ENCODE results near the gene ACSM2B. TPM values are rescaled to one million over a fixed set of nuclear protein-coding genes. Genes with fewer than 3 reads are reported as not detected.
"Not testable (repeated sequence)": the region's sequence is repeated elsewhere in the genome, so short reads cannot be mapped to it uniquely, and the experiment has no call there.

The ACSM2B gene
- total and polyA plus RNA-seq, 4 experiments from 2014 or later, result not detected

DNA sequence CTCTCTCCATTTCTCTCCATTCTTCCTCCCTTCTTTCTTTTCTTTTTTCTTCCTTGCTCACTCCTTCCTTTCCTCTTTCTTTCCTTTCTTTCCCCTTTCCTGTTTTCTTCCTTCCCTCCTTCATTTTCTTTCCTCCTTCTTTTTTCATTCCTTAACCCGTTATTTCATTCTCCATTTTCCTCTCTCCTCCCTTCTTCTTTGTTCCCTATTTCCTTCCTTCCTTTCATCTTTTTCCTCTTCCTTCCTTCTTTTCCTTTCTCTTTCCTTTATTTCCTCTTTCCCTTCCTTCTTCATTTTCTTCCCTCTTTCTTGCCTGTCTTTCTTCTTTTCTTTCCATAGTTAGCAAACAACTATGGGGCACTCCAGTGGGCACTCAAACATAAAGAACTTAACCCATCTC, 16.6 kb upstream of the ACSM2B start:
- H3K4me1 ChIP-seq (ENCODE audit: insufficient read depth, low read length); H3K27ac ChIP-seq (ENCODE audit: low read depth, low read length); H3K27me3 ChIP-seq (ENCODE audit: insufficient read depth, low read length); H3K9me3 Mint-ChIP-seq; H3K4me3 Mint-ChIP-seq; H3K9me3 ChIP-seq (ENCODE audit: control insufficient read depth in 1 of 2, low read length in 2 of 2); H3K4me3 ChIP-seq (ENCODE audit: low read length in 2 of 2); H3K36me3 Mint-ChIP-seq; H3K36me3 ChIP-seq (ENCODE audit: insufficient read depth, low read length); intact Hi-C loops (cut with micrococcal nuclease); H3K4me1 Mint-ChIP-seq; DNase-seq; POLR2A ChIA-PET (ENCODE audit: partially characterized antibody); CTCF ChIA-PET (ENCODE audit: partially characterized antibody); H3K27me3 Mint-ChIP-seq; H3K27ac Mint-ChIP-seq: not testable (repeated sequence)

DNA sequence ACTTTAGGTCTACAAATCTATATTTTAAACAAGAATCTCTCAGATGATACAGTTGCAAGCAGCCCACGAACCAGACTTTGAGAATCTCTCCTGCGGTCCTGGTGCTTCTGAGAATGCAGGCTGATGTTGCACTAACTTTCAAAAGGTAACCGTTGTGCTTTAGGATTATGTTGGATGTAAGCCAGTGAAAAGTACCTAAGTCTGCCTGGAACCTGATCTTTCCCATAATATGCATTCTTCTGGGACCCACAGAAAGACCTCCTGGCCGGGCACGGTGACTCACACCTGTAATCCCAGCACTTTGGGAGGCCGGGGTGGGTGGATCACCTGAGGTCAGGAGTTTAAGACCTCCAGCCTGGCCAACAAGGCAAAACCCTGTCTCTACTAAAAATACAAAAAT, 13.3 kb upstream of the ACSM2B start:
- H3K27ac ChIP-seq (ENCODE audit: low read depth, low read length); H3K27ac Mint-ChIP-seq; H3K27me3 Mint-ChIP-seq; H3K27me3 ChIP-seq (ENCODE audit: insufficient read depth, low read length); H3K4me1 Mint-ChIP-seq; intact Hi-C loops (cut with micrococcal nuclease); POLR2A ChIA-PET (ENCODE audit: partially characterized antibody); H3K36me3 ChIP-seq (ENCODE audit: insufficient read depth, low read length); H3K4me3 ChIP-seq (ENCODE audit: low read length in 2 of 2); H3K4me1 ChIP-seq (ENCODE audit: insufficient read depth, low read length); DNase-seq; H3K36me3 Mint-ChIP-seq; H3K9me3 Mint-ChIP-seq; CTCF ChIA-PET (ENCODE audit: partially characterized antibody); H3K4me3 Mint-ChIP-seq; H3K9me3 ChIP-seq (ENCODE audit: control insufficient read depth in 1 of 2, low read length in 2 of 2): not testable (repeated sequence)

DNA sequence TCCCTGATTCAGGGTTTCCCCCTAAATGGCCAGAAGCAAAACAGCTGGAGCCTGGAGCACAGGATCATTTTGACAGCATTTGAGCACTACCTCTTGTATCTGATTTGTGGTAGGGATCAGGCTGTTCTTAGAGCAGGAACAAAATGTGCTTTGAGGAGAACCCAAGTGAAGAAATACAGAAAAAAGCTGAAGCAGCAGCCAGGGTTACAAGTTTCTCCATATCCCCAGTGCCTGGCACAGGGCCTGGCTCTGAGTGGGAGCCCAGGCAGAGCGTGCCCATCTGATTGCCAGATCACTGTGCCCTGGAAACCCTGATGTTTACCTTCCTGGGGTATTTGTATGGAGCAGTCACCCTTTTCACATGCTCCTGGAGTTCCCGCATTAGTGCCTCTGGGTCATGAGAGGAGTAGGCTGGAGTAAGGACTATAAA, 11.5 kb upstream of the ACSM2B start:
- DNase-seq; H3K4me1 Mint-ChIP-seq; CTCF ChIA-PET (ENCODE audit: partially characterized antibody); H3K36me3 ChIP-seq (ENCODE audit: insufficient read depth, low read length); POLR2A ChIA-PET (ENCODE audit: partially characterized antibody); H3K4me3 ChIP-seq (ENCODE audit: low read length in 2 of 2); H3K36me3 Mint-ChIP-seq; H3K9me3 Mint-ChIP-seq; H3K4me1 ChIP-seq (ENCODE audit: insufficient read depth, low read length); H3K4me3 Mint-ChIP-seq; H3K27me3 ChIP-seq (ENCODE audit: insufficient read depth, low read length); H3K27me3 Mint-ChIP-seq; H3K27ac ChIP-seq (ENCODE audit: low read depth, low read length); intact Hi-C loops (cut with micrococcal nuclease); H3K27ac Mint-ChIP-seq; H3K9me3 ChIP-seq (ENCODE audit: control insufficient read depth in 1 of 2, low read length in 2 of 2): not testable (repeated sequence)

DNA sequence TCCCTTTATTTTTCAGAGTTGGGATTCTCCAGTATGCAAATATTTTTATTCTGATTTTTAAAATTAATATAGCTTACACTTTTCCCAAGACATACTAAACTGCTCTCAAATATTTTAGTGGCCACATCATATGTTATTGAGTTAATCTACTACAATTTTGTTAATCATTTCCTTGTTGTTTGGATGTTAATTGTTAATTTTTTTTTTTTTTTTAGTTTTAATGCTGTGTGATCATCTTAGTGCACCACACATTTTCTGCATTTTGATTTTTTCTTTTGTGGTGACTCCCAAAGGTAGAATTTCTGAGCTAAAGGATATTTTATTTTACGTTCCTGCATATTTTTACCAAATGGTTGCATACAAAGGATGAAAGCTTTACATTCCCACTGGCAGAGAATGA, 10.5 kb upstream of the ACSM2B start:
- POLR2A ChIA-PET (ENCODE audit: partially characterized antibody); H3K27me3 Mint-ChIP-seq; H3K36me3 ChIP-seq (ENCODE audit: insufficient read depth, low read length); H3K27ac Mint-ChIP-seq; H3K4me3 ChIP-seq (ENCODE audit: low read length in 2 of 2); H3K27ac ChIP-seq (ENCODE audit: low read depth, low read length); H3K4me1 Mint-ChIP-seq; H3K9me3 ChIP-seq (ENCODE audit: control insufficient read depth in 1 of 2, low read length in 2 of 2); CTCF ChIA-PET (ENCODE audit: partially characterized antibody); DNase-seq; H3K27me3 ChIP-seq (ENCODE audit: insufficient read depth, low read length); H3K9me3 Mint-ChIP-seq; intact Hi-C loops (cut with micrococcal nuclease); H3K4me3 Mint-ChIP-seq; H3K36me3 Mint-ChIP-seq; H3K4me1 ChIP-seq (ENCODE audit: insufficient read depth, low read length): not testable (repeated sequence)

DNA sequence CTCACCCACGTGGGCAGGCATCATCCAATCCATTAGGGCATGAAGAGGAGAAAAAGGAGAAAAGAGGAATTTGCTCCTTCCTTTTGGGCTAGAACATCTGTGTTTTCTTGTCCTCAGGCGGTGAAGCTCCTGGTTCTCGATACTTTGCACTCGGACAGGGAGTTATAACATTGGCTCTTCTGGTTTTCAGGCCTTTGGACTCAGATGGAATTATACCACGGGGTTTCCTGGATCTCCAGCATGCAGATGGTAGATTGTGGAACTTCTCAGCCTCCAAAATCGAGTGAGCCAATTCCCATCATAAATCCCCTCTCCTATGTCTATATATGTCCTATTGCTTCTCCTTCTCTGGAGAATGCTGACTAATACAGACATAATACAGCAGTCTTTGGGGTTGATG, 9.9 kb upstream of the ACSM2B start:
- H3K27ac Mint-ChIP-seq; H3K27me3 ChIP-seq (ENCODE audit: insufficient read depth, low read length); DNase-seq; H3K4me1 Mint-ChIP-seq; H3K4me3 ChIP-seq (ENCODE audit: low read length in 2 of 2); H3K27ac ChIP-seq (ENCODE audit: low read depth, low read length); POLR2A ChIA-PET (ENCODE audit: partially characterized antibody); H3K9me3 Mint-ChIP-seq; H3K27me3 Mint-ChIP-seq; CTCF ChIA-PET (ENCODE audit: partially characterized antibody); H3K36me3 ChIP-seq (ENCODE audit: insufficient read depth, low read length); H3K36me3 Mint-ChIP-seq; H3K4me3 Mint-ChIP-seq; H3K4me1 ChIP-seq (ENCODE audit: insufficient read depth, low read length); H3K9me3 ChIP-seq (ENCODE audit: control insufficient read depth in 1 of 2, low read length in 2 of 2); intact Hi-C loops (cut with micrococcal nuclease): not testable (repeated sequence)

DNA sequence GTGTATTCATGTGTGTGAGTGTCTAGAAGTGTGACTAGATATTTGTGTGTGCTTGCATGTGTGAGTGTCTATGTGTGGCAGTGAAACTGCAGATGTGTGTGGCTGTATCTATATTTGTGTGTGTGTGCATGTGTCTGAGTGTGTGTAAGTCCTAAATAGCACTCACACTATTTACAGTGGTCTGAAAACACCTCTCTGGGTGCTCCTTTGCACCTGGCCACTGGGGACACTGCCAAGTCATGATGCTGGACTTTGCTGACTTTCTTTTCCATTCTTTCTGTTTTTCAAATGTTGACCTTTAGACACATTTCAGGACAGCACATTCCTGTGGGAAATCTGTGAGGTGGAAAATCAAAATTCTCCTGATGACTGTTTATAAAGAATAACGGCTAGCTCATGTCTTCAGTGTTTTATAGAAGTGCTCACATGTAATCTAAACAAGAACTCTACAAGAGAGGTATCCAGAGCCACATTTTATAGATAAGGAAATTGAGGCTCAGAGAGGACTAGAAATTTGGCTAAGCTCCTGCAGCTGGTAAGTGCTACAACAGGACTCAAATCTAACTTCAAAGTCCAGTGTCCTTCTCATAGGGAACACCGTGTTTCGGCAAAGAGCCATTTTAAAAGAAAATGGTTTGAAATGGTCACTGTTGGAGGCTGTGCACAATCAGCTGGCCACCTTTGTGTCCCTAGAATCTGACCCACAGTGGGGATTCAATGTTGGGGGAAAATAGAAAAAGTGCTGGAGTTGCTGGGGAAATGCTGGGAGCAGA, 4.5 kb upstream of the ACSM2B start:
- H3K9me3 ChIP-seq (ENCODE audit: control insufficient read depth in 1 of 2, low read length in 2 of 2); H3K36me3 ChIP-seq (ENCODE audit: insufficient read depth, low read length); H3K27ac Mint-ChIP-seq; DNase-seq; H3K9me3 Mint-ChIP-seq; H3K27me3 ChIP-seq (ENCODE audit: insufficient read depth, low read length); H3K36me3 Mint-ChIP-seq; H3K4me3 ChIP-seq (ENCODE audit: low read length in 2 of 2); H3K4me1 ChIP-seq (ENCODE audit: insufficient read depth, low read length); H3K4me3 Mint-ChIP-seq; POLR2A ChIA-PET (ENCODE audit: partially characterized antibody); H3K27me3 Mint-ChIP-seq; CTCF ChIA-PET (ENCODE audit: partially characterized antibody); intact Hi-C loops (cut with micrococcal nuclease); H3K27ac ChIP-seq (ENCODE audit: low read depth, low read length); H3K4me1 Mint-ChIP-seq: not testable (repeated sequence)

DNA sequence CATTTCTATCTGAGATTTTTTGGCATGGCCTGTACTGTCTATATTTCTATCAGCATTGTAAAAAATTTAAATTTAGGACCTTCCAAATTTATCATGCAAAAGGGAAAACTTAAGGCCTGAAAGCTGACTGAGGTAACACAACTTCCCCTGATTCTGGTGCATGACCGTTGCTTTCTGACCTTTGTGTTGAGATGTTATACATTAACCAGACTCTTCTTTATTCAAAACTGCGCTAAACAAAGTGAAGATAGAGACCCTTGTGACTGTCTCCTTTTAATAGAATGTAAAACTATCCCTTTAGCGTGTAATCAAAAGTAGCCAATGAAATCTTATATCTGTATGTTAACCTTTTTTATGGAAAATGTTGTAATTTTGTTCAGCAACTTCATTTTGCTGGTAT, 1.9 kb upstream of the ACSM2B start:
- H3K9me3 Mint-ChIP-seq; H3K4me1 Mint-ChIP-seq; H3K27ac Mint-ChIP-seq; H3K9me3 ChIP-seq (ENCODE audit: control insufficient read depth in 1 of 2, low read length in 2 of 2); H3K36me3 Mint-ChIP-seq; CTCF ChIA-PET (ENCODE audit: partially characterized antibody); POLR2A ChIA-PET (ENCODE audit: partially characterized antibody); H3K4me3 ChIP-seq (ENCODE audit: low read length in 2 of 2); H3K27ac ChIP-seq (ENCODE audit: low read depth, low read length); DNase-seq; H3K27me3 ChIP-seq (ENCODE audit: insufficient read depth, low read length); H3K27me3 Mint-ChIP-seq; H3K36me3 ChIP-seq (ENCODE audit: insufficient read depth, low read length); intact Hi-C loops (cut with micrococcal nuclease); H3K4me3 Mint-ChIP-seq; H3K4me1 ChIP-seq (ENCODE audit: insufficient read depth, low read length): not testable (repeated sequence)

DNA sequence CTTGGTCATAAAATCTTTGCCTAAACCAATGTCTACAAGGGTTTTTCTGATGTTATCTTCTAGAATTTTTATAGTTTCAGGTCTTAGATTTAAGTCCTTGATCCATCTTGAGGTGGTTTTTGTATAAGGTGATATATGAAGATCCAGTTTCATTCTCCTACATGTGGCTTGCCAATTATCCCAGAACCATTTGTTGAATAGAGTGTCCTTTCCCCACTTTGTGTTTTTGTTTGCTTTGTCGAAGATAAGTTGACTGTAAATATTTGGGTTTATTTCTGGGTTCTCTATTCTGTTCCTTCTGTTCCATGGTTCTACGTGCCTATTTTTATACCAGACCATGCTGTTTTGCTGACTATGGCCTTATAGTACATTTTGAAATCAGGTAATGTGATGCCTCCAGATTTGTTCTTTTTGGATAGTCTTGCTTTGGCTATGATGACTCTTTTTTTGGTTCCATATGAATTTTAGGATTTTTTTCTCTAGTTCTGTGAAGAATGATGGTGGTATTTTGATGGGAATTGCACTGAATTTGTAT, 7.0 kb downstream of the ACSM2B start:
- intact Hi-C loops (cut with micrococcal nuclease); H3K4me3 Mint-ChIP-seq; H3K9me3 Mint-ChIP-seq: not testable (repeated sequence)

More for the DNA sequence above, 7.0 kb downstream of the ACSM2B start:
- POLR2A ChIA-PET (ENCODE audit: partially characterized antibody); DNase-seq; H3K36me3 Mint-ChIP-seq; CTCF ChIA-PET (ENCODE audit: partially characterized antibody); H3K27me3 Mint-ChIP-seq; H3K4me3 ChIP-seq (ENCODE audit: low read length in 2 of 2); H3K27ac ChIP-seq (ENCODE audit: low read depth, low read length); H3K4me1 ChIP-seq (ENCODE audit: insufficient read depth, low read length); H3K4me1 Mint-ChIP-seq; H3K9me3 ChIP-seq (ENCODE audit: control insufficient read depth in 1 of 2, low read length in 2 of 2); H3K36me3 ChIP-seq (ENCODE audit: insufficient read depth, low read length); H3K27me3 ChIP-seq (ENCODE audit: insufficient read depth, low read length): not testable (repeated sequence)
- peak overlapping the region in 1 of 7 donors; percentile 34 for H3K27ac Mint-ChIP-seq

Measured in CD4-positive, alpha-beta memory T cell (primary cell).